Measurements from ENCODE around the gene PRRX2. TPM values are rescaled to one million over a fixed set of nuclear protein-coding genes. Genes with fewer than 3 reads are reported as not detected.

Gene PRRX2
- total RNA-seq (2022; extraction: Qiagen RNA extraction; ENCODE audit: low read depth): 3.1 to 8.8 TPM (median 7.9 TPM) in 5 replicates

GRCh38 chr9:129665389-129665775 lies at the start of gene PRRX2:
Gene PRRX2 (plus strand): TSS chr9:129665647. CDS start chr9:129665868, 221 bp downstream.

GRCh38 chr9:129620669-129621295 lies 44.7 kb upstream of the PRRX2 start, which contains the start of gene C9orf50:
Gene C9orf50 (minus strand): TSS chr9:129621101. CDS start chr9:129620574, 527 bp downstream.

GRCh38 chr9:129626079-129626624 lies 39.3 kb upstream of the PRRX2 start, which contains the start of gene NTMT1:
Gene NTMT1 (plus strand): TSS chr9:129626163. CDS start chr9:129632704, 6,541 bp downstream.

DNA sequence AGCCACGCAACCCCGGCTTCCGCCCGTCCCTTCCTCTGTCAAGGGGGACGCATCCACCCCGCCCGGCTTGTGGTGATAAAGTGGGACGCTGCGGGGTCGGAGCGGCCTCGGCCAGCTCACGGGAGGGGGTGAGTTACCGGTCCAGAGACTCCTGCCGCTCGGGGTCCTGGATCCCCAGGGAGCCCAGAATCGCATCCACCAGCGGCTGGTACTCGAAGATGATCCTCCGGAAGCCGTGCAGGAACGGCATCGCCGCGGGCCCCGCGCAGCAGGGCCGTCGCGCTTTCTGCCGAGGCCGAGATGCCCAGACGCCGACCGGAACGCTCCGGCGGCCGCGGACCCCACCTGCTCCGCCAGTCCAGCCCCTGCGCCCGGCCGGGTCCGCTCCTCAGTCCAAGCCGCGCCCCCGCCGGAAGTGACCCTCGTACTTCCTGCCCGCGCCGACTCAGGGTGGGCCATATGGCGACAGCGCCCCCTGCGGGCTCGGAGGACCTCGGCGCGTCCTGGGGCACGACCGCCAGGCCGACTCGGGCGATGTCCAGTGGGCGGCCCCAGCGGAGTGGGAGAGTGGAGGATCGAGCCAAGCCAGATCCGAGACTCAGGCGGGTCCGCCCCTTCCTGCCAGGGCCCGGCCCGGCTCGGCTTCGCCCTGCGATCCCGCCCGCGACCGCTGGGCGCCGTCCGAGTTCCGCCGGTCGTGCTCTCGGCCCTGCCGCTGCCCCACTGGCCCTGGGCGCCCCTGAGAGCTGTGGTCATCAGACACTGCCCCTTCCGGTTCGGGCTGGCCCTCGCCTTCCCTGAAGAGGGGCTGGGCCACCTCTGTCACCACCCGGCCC lies 23.5 kb upstream of the PRRX2 start, which contains the start of gene ASB6:
Gene ASB6 (minus strand): TSS at position 402 of the 836 bp plus-strand sequence. CDS start 152 bp downstream, at position 250.

DNA sequence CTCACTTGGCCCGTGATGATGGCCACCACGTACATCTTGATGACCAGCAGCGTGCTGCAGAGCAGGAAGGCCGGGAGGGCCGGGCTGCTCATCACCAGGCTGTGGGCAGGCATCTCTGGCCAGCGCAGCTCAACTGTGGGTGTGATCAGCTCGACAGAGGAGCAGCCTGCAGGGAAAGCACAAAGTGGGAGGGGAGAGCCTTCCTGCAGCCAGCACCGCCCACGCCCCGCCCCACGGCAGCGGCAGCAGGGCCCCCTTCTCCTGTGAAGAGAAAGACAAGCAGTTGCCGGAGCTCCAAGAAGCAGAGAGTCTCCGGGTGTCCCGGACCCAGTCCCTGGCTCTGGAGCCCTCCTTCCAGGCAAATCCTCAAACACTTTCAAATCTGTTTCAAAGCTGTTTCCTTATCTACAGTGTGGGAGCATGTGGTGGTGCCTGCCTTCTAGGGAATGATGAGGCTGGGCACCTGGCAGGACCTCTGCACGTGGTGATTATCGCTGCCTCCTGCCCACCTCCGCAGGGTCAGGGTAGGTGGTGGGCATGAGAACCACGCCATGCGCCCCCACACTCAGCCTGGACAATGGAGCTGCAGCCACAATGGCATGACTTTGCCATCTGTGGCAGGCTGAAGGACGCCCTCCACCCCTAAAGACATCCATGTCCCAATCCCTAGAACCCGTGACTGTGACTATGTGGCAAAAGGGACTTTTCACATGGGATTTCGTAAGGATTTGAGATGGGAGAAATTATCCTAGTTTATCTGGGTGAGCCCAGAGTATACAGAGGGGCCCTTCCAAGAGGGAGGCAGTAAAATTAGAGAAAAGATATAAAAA lies 87.7 kb downstream of the PRRX2 start, which contains the start of gene PTGES:
Gene PTGES (minus strand): TSS at position 143 of the 830 bp plus-strand sequence. CDS start 30 bp downstream, at position 113.

Other genes with a start within 250 kb of the PRRX2 start
- gene C9orf50, start 44.5 kb upstream of the PRRX2 start, total RNA-seq (2022; extraction: Qiagen RNA extraction; ENCODE audit: low read depth): 0.14 TPM in 1 of 5 replicates, not detected in the others
- gene NTMT1, start 39.5 kb upstream of the PRRX2 start, total RNA-seq (2022; extraction: Qiagen RNA extraction; ENCODE audit: low read depth): 95.6 to 111 TPM (median 98.9 TPM) in 5 replicates
- gene ASB6, start 23.5 kb upstream of the PRRX2 start, total RNA-seq (2022; extraction: Qiagen RNA extraction; ENCODE audit: low read depth): 18.7 to 26.2 TPM (median 24.0 TPM) in 5 replicates
- 108 to 136 TPM (median 113 TPM) in 5 replicates for gene PTGES, start 87.4 kb downstream of the PRRX2 start, total RNA-seq (2022; extraction: Qiagen RNA extraction; ENCODE audit: low read depth)
- gene TOR1B, start 137.5 kb downstream of the PRRX2 start, total RNA-seq (2022; extraction: Qiagen RNA extraction; ENCODE audit: low read depth): 20.0 to 25.3 TPM (median 24.0 TPM) in 5 replicates
- gene TOR1A, start 158.5 kb downstream of the PRRX2 start, total RNA-seq (2022; extraction: Qiagen RNA extraction; ENCODE audit: low read depth): 61.3 to 67.8 TPM (median 63.2 TPM) in 5 replicates
- 45.2 to 59.1 TPM (median 54.9 TPM) in 5 replicates for gene C9orf78, start 169.6 kb downstream of the PRRX2 start, total RNA-seq (2022; extraction: Qiagen RNA extraction; ENCODE audit: low read depth)
- 4.3 to 5.9 TPM (median 4.8 TPM) in 5 replicates for gene USP20, start 169.8 kb downstream of the PRRX2 start, total RNA-seq (2022; extraction: Qiagen RNA extraction; ENCODE audit: low read depth)

Data from A549 treated with RU486 at 1 μM for 4 hours (cell line).